Measurements from ENCODE around the gene PPP1R27.
"Not testable (repeated sequence)": the region's sequence is repeated elsewhere in the genome, so short reads cannot be mapped to it uniquely, and the experiment has no call there.

Gene PPP1R27

GRCh38 chr17:81842725-81843504 is 8.1 kb upstream of the PPP1R27 start:
- no peak for DNase-seq (ENCODE audit: low read depth in 1 of 2, low spot score in 1 of 2)

DNA sequence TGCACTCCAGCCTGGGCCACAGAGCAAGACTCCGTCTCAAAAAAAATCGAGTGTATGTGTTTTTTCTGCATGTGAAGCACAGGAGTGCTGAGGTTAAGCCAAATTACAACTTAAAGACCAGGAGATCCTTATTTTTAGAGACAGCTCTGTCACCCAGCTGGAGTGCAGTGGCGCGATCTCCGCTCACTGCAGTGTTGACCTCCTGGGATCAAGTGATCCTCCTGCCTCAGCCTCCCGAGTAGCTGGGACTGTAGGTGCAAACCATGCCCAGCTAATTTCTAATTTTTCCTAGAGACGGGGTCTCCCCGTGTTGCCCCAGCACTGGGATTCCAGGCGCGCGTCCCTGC is 7.5 kb upstream of the PPP1R27 start:
- DNase-seq (ENCODE audit: low read depth in 1 of 2, low spot score in 1 of 2) = no peak

DNA sequence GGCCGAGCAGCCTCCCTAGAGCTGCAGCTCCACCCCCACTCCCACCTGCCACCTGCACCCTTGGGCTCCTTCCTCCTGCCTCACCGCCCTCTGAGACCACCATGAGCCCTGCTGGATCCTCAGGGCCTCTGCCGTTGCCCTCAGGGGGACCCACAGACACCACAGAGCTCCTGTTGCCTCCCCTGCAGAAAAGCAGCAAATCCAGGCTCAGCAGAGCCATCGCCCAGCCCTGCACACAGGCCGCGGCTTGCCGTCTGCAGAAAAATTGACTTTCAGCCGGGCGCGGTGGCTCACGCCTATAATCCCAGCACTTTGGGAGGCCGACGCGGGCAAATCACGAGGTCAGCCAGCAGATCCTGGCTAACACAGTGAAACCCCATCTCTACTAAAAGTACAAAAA is 7.0 kb upstream of the PPP1R27 start:
- no peak for DNase-seq (ENCODE audit: low read depth in 1 of 2, low spot score in 1 of 2)

DNA sequence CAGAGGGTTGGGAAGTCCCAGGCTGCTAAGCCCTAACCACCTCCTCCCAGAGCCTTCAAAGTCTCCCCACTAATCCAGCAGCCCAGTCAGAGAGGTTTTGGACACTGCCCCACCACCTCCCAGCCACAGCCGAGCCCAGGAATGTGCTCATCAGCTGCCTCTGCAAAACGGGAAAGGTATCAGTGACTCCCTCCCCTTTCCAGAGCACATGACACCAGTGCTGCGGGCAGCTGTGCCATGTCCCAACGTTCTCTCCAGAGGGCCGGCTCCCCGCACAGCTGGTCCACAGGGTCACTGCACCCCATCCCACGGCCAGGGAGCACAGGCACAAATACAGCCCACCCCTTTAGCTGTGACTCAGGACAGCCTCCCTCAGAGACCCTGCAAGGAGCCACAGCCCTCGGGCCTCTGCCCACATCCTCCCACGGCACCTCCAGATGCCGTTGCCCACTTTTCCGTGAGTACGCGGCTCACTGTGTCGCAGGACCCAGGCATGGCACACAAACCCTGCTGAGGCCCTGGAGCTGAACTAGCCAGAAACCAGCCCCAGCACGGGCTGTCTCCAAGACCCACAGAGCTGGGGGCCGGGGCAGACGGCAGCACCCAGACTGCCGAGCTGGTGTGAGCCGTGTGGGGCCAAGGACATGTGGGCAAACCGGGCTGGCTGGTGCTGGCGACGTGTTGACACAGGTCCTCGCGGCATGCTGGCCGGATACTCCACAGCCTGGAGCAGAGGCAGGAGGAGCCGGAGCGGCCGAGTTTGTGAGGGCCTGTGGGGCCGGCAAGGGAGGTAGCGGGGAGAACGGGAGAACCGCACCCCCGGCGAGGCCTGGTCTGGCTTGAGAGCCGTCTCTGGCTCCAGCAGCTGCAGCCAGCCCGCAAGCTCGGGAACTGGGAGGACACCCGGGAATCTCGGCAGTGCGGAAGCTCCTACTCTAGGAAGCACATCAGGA is 6.3 kb upstream of the PPP1R27 start:
- DNase-seq (ENCODE audit: low read depth in 1 of 2, low spot score in 1 of 2) = no peak

GRCh38 chr17:81840059-81840458 is 5.2 kb upstream of the PPP1R27 start:
- not testable (repeated sequence) for DNase-seq (ENCODE audit: low read depth in 1 of 2, low spot score in 1 of 2)

- DNase-seq (ENCODE audit: low read depth in 1 of 2, low spot score in 1 of 2) = no peak
These were observed 4.5 kb upstream of the PPP1R27 start for GRCh38 chr17:81839301-81839700.

- DNase-seq (ENCODE audit: low read depth in 1 of 2, low spot score in 1 of 2) = no peak
These were observed 4.0 kb upstream of the PPP1R27 start for GRCh38 chr17:81838753-81839255.

- no peak for DNase-seq (ENCODE audit: low read depth in 1 of 2, low spot score in 1 of 2)
These were observed 2.8 kb upstream of the PPP1R27 start for GRCh38 chr17:81837641-81838040.

GRCh38 chr17:81833921-81834830 is 674 bp downstream of the PPP1R27 start:
- DNase-seq (ENCODE audit: low read depth in 1 of 2, low spot score in 1 of 2) = no peak

GRCh38 chr17:81833160-81833920 is 1.5 kb downstream of the PPP1R27 start, which contains the start of gene MCRIP1:
Gene MCRIP1, minus strand, starts transcription at chr17:81833291. Its CDS starts 8,785 bp downstream, at chr17:81824506.
- peak; percentile 92 to 94 for DNase-seq (ENCODE audit: low read depth in 1 of 2, low spot score in 1 of 2)

DNA sequence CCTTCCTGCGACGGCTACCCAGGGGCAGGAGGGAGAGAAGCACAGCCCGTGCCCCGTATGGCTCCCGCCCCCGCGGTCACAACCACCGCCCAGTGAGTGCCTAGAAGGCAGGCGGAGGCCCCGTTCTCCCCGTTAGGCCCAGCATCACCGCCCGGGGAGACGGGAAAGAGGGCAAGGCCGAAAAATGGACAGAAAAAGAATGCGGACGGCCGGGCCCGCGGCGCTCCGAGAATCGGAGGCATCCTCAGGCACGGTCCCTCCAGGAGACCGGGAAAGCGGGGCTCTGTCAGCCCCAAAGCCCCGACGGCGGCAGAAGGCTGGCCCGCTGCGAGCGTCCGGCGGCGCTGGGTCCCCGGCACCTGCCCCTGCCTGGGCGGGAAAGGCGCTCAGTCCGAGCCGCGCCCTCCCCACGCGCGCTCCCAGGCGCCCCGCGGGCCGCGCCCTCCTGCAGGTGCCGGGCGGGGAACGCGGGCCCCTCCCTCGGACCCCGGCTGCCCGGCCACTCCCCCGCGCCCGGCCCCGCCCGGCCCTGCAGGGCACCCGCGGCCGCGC is 2.2 kb downstream of the PPP1R27 start:
- peak in 1 of 2 donors; percentile 23 for DNase-seq (ENCODE audit: low read depth in 1 of 2, low spot score in 1 of 2)

- DNase-seq (ENCODE audit: low read depth in 1 of 2, low spot score in 1 of 2) = peak; percentile 28 to 38
These were observed 2.8 kb downstream of the PPP1R27 start for GRCh38 chr17:81831957-81832607.

DNA sequence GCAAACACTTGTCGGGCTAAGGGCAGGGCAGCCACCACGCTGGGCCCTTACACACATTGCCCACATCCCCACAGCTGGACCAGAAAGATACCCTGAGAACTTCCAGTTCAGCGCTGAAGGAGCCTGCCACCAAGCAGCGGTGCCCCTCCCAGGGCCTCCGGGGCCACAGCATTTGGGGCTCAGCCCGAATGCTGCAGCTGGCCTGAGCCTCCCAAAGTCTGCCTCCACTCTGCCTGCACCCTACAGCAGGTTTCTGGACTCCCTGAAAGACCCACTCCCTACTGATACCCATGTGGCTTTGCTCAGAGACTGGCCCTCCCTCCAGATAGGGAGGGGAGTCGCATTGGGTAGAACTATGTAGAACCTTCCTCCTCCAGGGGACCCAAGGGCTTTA is 3.3 kb downstream of the PPP1R27 start:
- DNase-seq (ENCODE audit: low read depth in 1 of 2, low spot score in 1 of 2) = peak in 1 of 2 donors; percentile 6

DNA sequence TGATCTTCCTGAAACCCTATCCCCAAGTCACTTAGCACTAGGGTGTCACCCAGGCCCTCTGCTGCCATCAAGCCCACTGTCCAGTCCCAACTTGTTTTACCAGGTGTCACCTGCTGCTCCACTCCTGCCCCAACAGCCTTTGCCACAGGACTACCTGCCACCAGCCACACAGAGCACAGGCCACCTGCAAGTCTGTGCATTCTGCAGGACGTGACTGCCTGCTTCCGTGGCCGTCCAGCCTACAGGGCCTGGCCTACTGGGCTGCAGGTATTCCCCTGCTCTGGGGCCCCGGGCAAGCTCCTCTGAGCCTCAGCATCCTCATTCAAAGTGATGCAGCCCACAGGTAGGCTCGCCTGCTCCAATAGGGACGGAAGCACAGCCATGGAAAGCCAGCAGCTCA is 5.0 kb downstream of the PPP1R27 start:
- no peak for DNase-seq (ENCODE audit: low read depth in 1 of 2, low spot score in 1 of 2)

GRCh38 chr17:81828656-81829055 is 6.2 kb downstream of the PPP1R27 start:
- no peak for DNase-seq (ENCODE audit: low read depth in 1 of 2, low spot score in 1 of 2)

GRCh38 chr17:81825841-81826466 is 8.9 kb downstream of the PPP1R27 start:
- DNase-seq (ENCODE audit: low read depth in 1 of 2, low spot score in 1 of 2) = no peak

DNA sequence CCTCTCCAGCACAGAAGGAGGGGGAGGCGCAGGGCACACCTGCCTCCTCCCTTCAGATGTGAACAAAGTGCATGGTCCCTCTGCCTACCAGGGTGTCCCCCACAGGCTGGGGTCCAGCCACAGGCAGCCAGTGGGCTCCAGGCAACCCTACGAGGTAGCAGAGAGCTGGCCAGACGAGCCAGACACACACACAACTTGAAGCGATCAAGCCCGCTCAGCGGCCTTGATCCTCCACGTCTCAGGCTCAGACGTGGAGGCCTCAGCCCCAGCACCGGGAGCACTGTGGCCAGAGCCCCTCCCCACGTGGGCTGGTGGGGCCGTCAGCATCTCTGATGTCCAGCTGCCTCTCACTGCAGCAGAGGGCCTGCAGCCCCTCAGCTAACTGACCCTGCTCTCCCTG is 10.3 kb downstream of the PPP1R27 start:
- DNase-seq (ENCODE audit: low read depth in 1 of 2, low spot score in 1 of 2) = no peak

GRCh38 chr17:81823820-81824550 is 10.9 kb downstream of the PPP1R27 start:
- DNase-seq (ENCODE audit: low read depth in 1 of 2, low spot score in 1 of 2) = no peak

Data from activated CD4-positive, alpha-beta T cell treated with anti-CD3 and anti-CD28 coated beads, Interleukin-2, amount 50 U/mL, for 24 hours (primary cell).